Glutamatergic neuron (in vitro differentiated cells): ENCODE results near the gene NANOG. TPM values are rescaled to one million over a fixed set of nuclear protein-coding genes. Genes with fewer than 3 reads are reported as not detected.
"Not testable (repeated sequence)": the region's sequence is repeated elsewhere in the genome, so short reads cannot be mapped to it uniquely, and the experiment has no call there.

Experiments used
- DNase-seq: peaks from one replicate; pipeline ENCODE4 v3.0.0; 2022
- H3K27ac Mint-ChIP-seq: one replicate; pipeline ENCODE4 v1.8.0; 2020; ENCODE audit warnings: mild to moderate bottlenecking, mixed read lengths, inconsistent platforms; ENCODE audit not compliant: unreplicated experiment
- H3K27me3 Mint-ChIP-seq: one replicate; pipeline ENCODE4 v1.8.0; 2020; ENCODE audit warnings: mild to moderate bottlenecking, moderate library complexity, mixed read lengths, inconsistent platforms; ENCODE audit not compliant: unreplicated experiment
- H3K36me3 Mint-ChIP-seq: one replicate; pipeline ENCODE4 v1.8.0; 2020; ENCODE audit warnings: mild to moderate bottlenecking, mixed read lengths, inconsistent platforms; ENCODE audit not compliant: unreplicated experiment
- H3K4me1 Mint-ChIP-seq: one replicate; pipeline ENCODE4 v1.8.0; 2020; ENCODE audit warnings: mild to moderate bottlenecking, low read depth, mixed read lengths, inconsistent platforms; ENCODE audit not compliant: unreplicated experiment
- H3K4me3 Mint-ChIP-seq: one replicate; pipeline ENCODE4 v1.8.0; 2020; ENCODE audit warnings: mild to moderate bottlenecking, mixed read lengths, inconsistent platforms; ENCODE audit not compliant: unreplicated experiment
- H3K9me3 Mint-ChIP-seq: one replicate; pipeline ENCODE4 v1.8.0; 2020; ENCODE audit warnings: mild to moderate bottlenecking, moderate library complexity, mixed read lengths, inconsistent platforms; ENCODE audit not compliant: unreplicated experiment
- long read RNA-seq: library from polyadenylated mRNA; unstranded; transcript quantifications from one replicate; pipeline ENCODE4 v2.0.0, GENCODE V29; 2020; ENCODE audit not compliant: unreplicated experiment
- total RNA-seq: library from RNA; stranded (reverse); fragmentation: NEBNext Ultra II Directional; extraction: Animal tissue kit (Norgen Biotek cat#: 25700); gene quantifications from one replicate; pipeline ENCODE4 v1.2.1, GENCODE V29; 2021; ENCODE audit not compliant: unreplicated experiment
- TF ChIP-seq, protein P1 (sequence below): fragments of 200-600 bp; sonication (generic); IDR thresholded peaks from one replicate; pipeline ENCODE4 v1.5.0; 2021; ENCODE audit not compliant: partially characterized antibody, unreplicated experiment

NANOG gene
- total RNA-seq = 1.3 TPM
- long read RNA-seq = 0 reads

- DNase-seq, H3K4me1 Mint-ChIP-seq, H3K27ac Mint-ChIP-seq, H3K27me3 Mint-ChIP-seq, H3K4me3 Mint-ChIP-seq, H3K9me3 Mint-ChIP-seq, H3K36me3 Mint-ChIP-seq: not testable (repeated sequence)
These were observed at the start of gene NANOG for GRCh38 chr12:7788884-7789528. NANOG (plus strand) TSS chr12:7789402; CDS start chr12:7789615, 213 bp downstream.

GRCh38 chr12:7747246-7747645, 42.0 kb upstream of the NANOG start, which contains the start of gene CLEC4C:
CLEC4C (minus strand) TSS chr12:7747375; CDS start chr12:7747348, 27 bp downstream.
- Mint-ChIP-seq H3K27ac (no peak within 1 kb of the TSS), H3K27me3 (peaks cover 2% of the 10 kb centered on the region), H3K9me3 (no peaks in the 10 kb centered on the region), H3K4me3 (no peak within 1 kb of the TSS), H3K4me1 (no peaks in the 10 kb centered on the region), H3K36me3 (no peaks in the 10 kb centered on the region)
- TF ChIP-seq, protein P1, sequence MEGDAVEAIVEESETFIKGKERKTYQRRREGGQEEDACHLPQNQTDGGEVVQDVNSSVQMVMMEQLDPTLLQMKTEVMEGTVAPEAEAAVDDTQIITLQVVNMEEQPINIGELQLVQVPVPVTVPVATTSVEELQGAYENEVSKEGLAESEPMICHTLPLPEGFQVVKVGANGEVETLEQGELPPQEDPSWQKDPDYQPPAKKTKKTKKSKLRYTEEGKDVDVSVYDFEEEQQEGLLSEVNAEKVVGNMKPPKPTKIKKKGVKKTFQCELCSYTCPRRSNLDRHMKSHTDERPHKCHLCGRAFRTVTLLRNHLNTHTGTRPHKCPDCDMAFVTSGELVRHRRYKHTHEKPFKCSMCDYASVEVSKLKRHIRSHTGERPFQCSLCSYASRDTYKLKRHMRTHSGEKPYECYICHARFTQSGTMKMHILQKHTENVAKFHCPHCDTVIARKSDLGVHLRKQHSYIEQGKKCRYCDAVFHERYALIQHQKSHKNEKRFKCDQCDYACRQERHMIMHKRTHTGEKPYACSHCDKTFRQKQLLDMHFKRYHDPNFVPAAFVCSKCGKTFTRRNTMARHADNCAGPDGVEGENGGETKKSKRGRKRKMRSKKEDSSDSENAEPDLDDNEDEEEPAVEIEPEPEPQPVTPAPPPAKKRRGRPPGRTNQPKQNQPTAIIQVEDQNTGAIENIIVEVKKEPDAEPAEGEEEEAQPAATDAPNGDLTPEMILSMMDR = no peak
- no peak for DNase-seq

DNA sequence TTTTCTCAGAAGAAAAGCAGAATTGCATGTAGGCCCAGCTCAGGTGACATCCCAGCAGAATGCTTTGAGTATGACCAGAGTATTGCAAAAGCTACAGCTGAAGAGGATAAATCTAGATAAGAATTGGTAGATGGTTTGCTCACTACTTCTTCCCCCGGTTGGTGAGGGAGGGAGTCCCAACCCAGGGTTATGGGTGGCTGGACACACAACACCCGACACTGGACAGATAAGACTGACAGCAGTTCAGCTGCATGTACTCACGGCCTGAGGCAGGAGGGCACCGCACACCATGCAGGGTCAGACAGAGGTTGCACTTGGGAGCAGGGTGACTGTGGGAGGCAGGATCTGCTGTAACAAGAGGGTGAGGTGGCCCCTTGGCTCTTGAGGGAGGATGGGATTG, 40.4 kb upstream of the NANOG start:
- Mint-ChIP-seq H3K27me3 (peaks cover 2% of the 10 kb centered on the region), H3K27ac (no peak overlapping the region), H3K4me3 (no peak overlapping the region), H3K36me3 (no peaks in the 10 kb centered on the region), H3K9me3 (no peaks in the 10 kb centered on the region), H3K4me1 (no peaks in the 10 kb centered on the region)
- TF ChIP-seq, protein P1 = no peak
- DNase-seq = no peak

GRCh38 chr12:7749442-7749841, 39.8 kb upstream of the NANOG start:
- Mint-ChIP-seq H3K36me3 (no peaks in the 10 kb centered on the region), H3K27ac (no peak overlapping the region), H3K9me3 (no peaks in the 10 kb centered on the region), H3K27me3 (peaks cover 2% of the 10 kb centered on the region), H3K4me3 (no peak overlapping the region), H3K4me1 (no peaks in the 10 kb centered on the region)
- TF ChIP-seq, protein P1 = no peak
- no peak for DNase-seq

GRCh38 chr12:7750350-7750749, 38.9 kb upstream of the NANOG start:
- Mint-ChIP-seq H3K36me3 (no peaks in the 10 kb centered on the region), H3K4me1 (no peaks in the 10 kb centered on the region), H3K9me3 (no peaks in the 10 kb centered on the region), H3K27ac (no peak overlapping the region), H3K4me3 (no peak overlapping the region), H3K27me3 (peaks cover 2% of the 10 kb centered on the region)
- TF ChIP-seq, protein P1 = no peak
- no peak for DNase-seq
